ENCODE results near the gene CSF2.

DNA sequence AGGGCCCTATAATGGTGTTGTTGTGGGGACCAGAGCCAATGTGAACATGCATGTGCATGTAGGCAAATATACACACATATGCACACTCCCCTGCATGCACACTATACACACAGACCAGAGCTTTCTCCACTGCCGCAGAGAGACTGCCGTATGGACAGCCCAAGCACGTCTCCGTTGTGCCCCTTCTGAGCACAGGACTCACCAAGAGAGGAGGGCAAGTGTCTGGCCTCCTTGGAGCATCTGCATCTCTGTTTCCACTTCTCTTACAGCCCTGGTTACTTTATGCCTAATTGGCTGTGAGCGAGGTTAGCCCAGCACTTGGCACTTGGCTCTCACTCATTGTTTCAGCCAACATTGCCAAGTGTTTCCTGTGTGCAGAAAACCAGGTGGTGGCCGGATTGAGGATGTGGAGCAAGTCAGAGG is 30.4 kb downstream of the CSF2 start:
- TF ChIP-seq, protein P1, sequence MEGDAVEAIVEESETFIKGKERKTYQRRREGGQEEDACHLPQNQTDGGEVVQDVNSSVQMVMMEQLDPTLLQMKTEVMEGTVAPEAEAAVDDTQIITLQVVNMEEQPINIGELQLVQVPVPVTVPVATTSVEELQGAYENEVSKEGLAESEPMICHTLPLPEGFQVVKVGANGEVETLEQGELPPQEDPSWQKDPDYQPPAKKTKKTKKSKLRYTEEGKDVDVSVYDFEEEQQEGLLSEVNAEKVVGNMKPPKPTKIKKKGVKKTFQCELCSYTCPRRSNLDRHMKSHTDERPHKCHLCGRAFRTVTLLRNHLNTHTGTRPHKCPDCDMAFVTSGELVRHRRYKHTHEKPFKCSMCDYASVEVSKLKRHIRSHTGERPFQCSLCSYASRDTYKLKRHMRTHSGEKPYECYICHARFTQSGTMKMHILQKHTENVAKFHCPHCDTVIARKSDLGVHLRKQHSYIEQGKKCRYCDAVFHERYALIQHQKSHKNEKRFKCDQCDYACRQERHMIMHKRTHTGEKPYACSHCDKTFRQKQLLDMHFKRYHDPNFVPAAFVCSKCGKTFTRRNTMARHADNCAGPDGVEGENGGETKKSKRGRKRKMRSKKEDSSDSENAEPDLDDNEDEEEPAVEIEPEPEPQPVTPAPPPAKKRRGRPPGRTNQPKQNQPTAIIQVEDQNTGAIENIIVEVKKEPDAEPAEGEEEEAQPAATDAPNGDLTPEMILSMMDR (optimal IDR thresholded peaks at IDR 0.05 in 1 of 3, IDR thresholded peaks at IDR 0.05 in 1 of 3, conservative IDR thresholded peaks at IDR 0.05 in 1 of 3; ENCODE audit: extremely low read depth in 1 of 3, insufficient read depth in 2 of 3, low read length in 3 of 3): no peak
- TF ChIP-seq EZH2 (IDR thresholded peaks at IDR 0.05; ENCODE audit: low read length): no peak

All from keratinocyte (primary cell).